Tibial nerve (tissue), 4 donors: ENCODE data around the gene SLC66A2.

ENCODE experiments used
- EP300 ChIP-seq, 2 donors: sonication (generic); formaldehyde crosslinking; IDR thresholded peaks; one replicate each; pipeline ENCODE4 v1.6.1; 2017; ENCODE audit warnings: antibody characterized with exemption in 2 of 2, mild to moderate bottlenecking in 1 of 2
- POLR2A ChIP-seq, 2 donors: fragments of 450-650 bp; IDR thresholded peaks; one replicate each; pipeline ENCODE4 v1.6.1; 2017; ENCODE audit warnings: antibody characterized with exemption in 2 of 2, mild to moderate bottlenecking in 2 of 2, moderate library complexity in 2 of 2
- TF ChIP-seq, protein P1 (sequence below), 5 experiments: fragments of 200-600 bp in 3 of 5; fragments of 450-650 bp in 2 of 5; sonication (generic) in 3 of 5; IDR thresholded peaks; one replicate each; pipeline ENCODE4 v1.5.1; 2016 to 2019; ENCODE audit warnings: antibody characterized with exemption in 5 of 5, mild to moderate bottlenecking in 3 of 5, moderate library complexity in 2 of 5

- TF ChIP-seq, protein P1, sequence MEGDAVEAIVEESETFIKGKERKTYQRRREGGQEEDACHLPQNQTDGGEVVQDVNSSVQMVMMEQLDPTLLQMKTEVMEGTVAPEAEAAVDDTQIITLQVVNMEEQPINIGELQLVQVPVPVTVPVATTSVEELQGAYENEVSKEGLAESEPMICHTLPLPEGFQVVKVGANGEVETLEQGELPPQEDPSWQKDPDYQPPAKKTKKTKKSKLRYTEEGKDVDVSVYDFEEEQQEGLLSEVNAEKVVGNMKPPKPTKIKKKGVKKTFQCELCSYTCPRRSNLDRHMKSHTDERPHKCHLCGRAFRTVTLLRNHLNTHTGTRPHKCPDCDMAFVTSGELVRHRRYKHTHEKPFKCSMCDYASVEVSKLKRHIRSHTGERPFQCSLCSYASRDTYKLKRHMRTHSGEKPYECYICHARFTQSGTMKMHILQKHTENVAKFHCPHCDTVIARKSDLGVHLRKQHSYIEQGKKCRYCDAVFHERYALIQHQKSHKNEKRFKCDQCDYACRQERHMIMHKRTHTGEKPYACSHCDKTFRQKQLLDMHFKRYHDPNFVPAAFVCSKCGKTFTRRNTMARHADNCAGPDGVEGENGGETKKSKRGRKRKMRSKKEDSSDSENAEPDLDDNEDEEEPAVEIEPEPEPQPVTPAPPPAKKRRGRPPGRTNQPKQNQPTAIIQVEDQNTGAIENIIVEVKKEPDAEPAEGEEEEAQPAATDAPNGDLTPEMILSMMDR (IDR thresholded peaks at IDR 0.05), result no peak
- TF ChIP-seq POLR2A (IDR thresholded peaks at IDR 0.05) (no peak), EP300 (IDR thresholded peaks at IDR 0.05) (no peak)
Measured at GRCh38 chr18:79857082-79857671, 94.3 kb downstream of the SLC66A2 start.
